Amniotic stem cell (primary cell): ENCODE measurements around the gene PNMA1.

Experiments
- DNase-seq: peaks from one replicate; lab custom pipeline; 2025; lab: John Stamatoyannopoulos, UW

PNMA1 gene

GRCh38 chr14:73750531-73750901 lies 36.3 kb upstream of the PNMA1 start:
- no peak for DNase-seq

- no peak for DNase-seq
These were observed 35.7 kb upstream of the PNMA1 start for GRCh38 chr14:73749706-73750530.

GRCh38 chr14:73748858-73749357 lies 34.7 kb upstream of the PNMA1 start:
- no peak for DNase-seq

GRCh38 chr14:73747379-73748211 lies 33.4 kb upstream of the PNMA1 start:
- no peak for DNase-seq

- no peak for DNase-seq
These were observed 32.6 kb upstream of the PNMA1 start for GRCh38 chr14:73746520-73747378.

GRCh38 chr14:73745571-73746519 lies 31.7 kb upstream of the PNMA1 start:
- no peak for DNase-seq

- DNase-seq = no peak
These were observed 30.8 kb upstream of the PNMA1 start for GRCh38 chr14:73744874-73745529.

GRCh38 chr14:73744175-73744867 lies 30.1 kb upstream of the PNMA1 start:
- DNase-seq = no peak

GRCh38 chr14:73743431-73743931 lies 29.3 kb upstream of the PNMA1 start:
- no peak for DNase-seq

- no peak for DNase-seq
These were observed 28.5 kb upstream of the PNMA1 start for GRCh38 chr14:73742520-73743238.

- no peak for DNase-seq
These were observed 27.8 kb upstream of the PNMA1 start for GRCh38 chr14:73741876-73742519.

GRCh38 chr14:73741386-73741875 lies 27.2 kb upstream of the PNMA1 start:
- DNase-seq = no peak

- no peak for DNase-seq
These were observed 26.6 kb upstream of the PNMA1 start for GRCh38 chr14:73740618-73741326.

GRCh38 chr14:73739899-73740617 lies 25.9 kb upstream of the PNMA1 start:
- DNase-seq = no peak

- no peak for DNase-seq
These were observed 25.2 kb upstream of the PNMA1 start for GRCh38 chr14:73739174-73739898.

GRCh38 chr14:73738518-73739173 lies 24.5 kb upstream of the PNMA1 start:
- no peak for DNase-seq
